ENCODE measurements around the gene CBLC.

DNA sequence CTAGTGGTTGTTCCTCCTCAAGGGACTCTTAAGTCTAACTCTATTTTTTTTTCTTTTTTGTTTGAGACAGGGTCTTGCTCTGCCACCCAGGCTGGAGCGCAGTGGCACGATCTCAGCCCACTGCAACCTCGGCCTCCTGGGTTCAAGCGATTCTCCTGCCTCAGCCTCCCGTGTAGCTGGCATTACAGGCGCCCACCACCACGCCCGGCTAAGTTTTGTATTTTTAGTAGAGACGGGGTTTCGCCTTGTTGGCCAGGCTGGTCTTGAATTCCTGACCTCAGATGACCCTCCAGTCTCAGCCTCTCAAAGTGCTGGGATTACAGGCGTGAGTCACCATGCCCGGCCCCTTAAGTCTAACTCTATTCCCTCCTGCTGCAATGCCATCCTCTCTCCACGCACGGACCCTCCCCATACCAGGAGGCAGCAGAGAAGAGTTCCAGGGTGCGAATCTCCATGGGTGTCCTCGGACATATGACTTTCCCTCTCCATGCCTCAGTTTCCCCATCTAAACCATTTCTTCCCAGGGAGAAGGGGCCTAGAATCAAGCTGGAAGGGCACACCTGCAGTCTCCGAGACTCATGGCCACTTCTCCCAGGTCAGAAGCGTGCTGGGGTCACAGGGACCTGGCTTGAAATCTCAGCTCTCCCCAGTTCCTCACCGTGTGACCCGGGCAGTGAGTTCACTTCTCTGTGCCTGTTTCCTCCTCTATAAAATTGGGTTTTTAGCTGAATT, 35.2 kb upstream of the CBLC start:
- TF ChIP-seq, protein P1, sequence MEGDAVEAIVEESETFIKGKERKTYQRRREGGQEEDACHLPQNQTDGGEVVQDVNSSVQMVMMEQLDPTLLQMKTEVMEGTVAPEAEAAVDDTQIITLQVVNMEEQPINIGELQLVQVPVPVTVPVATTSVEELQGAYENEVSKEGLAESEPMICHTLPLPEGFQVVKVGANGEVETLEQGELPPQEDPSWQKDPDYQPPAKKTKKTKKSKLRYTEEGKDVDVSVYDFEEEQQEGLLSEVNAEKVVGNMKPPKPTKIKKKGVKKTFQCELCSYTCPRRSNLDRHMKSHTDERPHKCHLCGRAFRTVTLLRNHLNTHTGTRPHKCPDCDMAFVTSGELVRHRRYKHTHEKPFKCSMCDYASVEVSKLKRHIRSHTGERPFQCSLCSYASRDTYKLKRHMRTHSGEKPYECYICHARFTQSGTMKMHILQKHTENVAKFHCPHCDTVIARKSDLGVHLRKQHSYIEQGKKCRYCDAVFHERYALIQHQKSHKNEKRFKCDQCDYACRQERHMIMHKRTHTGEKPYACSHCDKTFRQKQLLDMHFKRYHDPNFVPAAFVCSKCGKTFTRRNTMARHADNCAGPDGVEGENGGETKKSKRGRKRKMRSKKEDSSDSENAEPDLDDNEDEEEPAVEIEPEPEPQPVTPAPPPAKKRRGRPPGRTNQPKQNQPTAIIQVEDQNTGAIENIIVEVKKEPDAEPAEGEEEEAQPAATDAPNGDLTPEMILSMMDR (conservative IDR thresholded peaks at IDR 0.05) = no peak
- no peak for TF ChIP-seq ZFX (IDR thresholded peaks at IDR 0.05)
